ENCODE measurements around the gene FOXK1.
A peak's percentile ranks its signal among the peaks of the same experiment; 100 is the strongest.
"Not testable (repeated sequence)": the region's sequence is repeated elsewhere in the genome, so short reads cannot be mapped to it uniquely, and the experiment has no call there.

FOXK1 gene

GRCh38 chr7:4800487-4800886 is 118.4 kb downstream of the FOXK1 start:
- DNase-seq (ENCODE audit: low read depth in 2 of 2) = no peak

DNA sequence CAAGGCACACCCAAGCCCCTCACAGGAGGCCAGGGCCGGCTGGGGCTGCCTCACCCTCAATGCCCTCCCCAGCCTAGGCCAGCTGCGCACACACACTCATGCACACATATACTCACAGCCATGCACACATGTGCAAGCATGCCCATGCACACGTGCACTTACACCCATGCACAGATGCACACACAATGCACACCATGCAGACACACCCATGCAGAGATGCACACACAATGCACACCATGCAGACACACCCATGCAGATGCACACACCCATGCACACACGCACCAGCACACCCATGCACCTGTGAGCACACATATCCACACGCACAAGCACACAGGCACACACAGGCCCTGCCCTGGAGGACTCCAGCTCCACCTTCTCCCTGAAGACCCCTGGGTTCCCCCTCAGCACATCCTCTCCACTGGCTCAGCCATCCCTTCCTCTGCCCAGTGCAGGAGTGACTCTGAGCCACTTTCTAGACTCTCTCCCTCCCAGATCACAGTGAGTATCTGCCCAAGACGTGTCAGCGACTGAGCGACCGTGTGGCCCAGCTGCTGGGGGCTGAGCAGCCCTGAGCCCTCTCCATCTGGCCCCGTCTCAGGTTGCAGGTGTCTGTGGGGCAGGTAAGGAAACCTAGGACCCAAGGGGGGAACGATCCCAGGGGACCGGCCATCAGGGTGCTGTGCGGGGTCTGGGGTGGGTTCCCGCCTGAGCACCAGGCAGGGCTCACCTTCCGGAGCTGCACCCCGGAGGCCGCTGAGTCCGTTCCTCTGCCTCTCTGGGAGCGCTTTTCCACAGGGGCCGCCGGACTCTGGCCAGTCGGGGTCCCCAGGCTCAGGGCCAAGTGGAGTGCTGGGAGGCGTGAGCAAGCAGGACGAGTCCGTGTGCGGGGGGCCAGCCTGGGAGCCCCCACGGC is 119.1 kb downstream of the FOXK1 start:
- DNase-seq (ENCODE audit: low read depth in 2 of 2) = no peak

DNA sequence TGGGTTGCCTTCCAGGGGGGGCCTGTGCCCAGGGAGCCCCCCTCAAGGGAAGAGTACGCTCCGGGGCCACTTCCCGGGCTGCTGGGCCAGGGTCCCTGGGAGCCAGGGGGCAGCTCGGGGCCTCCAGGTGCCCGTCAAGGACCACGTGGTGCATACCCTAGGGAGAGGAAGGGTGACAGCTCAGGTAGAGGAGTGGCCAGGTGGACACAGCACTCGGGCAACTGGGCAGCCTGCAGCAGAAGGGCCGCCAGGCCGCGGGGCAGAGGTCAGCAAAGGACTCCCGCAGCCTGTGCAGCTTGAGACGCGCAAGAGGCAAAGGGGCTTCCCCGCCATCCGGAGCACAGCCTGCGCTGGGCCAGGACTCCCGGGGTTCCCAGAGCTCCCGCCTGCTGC is 119.7 kb downstream of the FOXK1 start:
- DNase-seq (ENCODE audit: low read depth in 2 of 2) = no peak

- not testable (repeated sequence) for DNase-seq (ENCODE audit: low read depth in 2 of 2)
These were observed 120.5 kb downstream of the FOXK1 start for GRCh38 chr7:4802577-4802976.

GRCh38 chr7:4803397-4804241 is 121.5 kb downstream of the FOXK1 start:
- DNase-seq (ENCODE audit: low read depth in 2 of 2) = no peak

- no peak for DNase-seq (ENCODE audit: low read depth in 2 of 2)
These were observed 123.3 kb downstream of the FOXK1 start for GRCh38 chr7:4805110-4805983.

- no peak for DNase-seq (ENCODE audit: low read depth in 2 of 2)
These were observed 123.8 kb downstream of the FOXK1 start for GRCh38 chr7:4805984-4806300.

- DNase-seq (ENCODE audit: low read depth in 2 of 2) = no peak
These were observed 125.0 kb downstream of the FOXK1 start for GRCh38 chr7:4806983-4807597.

DNA sequence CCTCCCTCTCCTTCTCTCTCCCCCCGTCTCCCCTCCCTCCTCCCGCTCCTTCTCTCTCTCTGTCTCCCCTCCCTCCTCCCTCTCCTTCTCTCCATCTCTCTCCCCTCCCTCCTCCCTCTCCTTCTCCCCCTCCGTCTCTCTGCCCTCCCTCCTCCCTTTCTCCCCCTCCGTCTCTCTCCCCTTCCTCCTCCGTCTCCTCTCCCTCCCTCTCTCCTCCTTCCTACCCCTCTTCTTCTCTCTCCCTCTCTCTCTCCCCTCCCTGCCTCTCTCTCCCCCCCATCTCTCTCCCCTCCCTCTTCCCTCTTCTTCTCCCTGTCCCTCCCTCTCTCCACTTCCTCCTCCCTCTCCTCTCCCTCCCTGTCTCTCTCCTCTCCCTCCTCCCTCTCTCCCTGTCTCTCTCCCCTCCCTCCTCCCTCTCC is 125.5 kb downstream of the FOXK1 start:
- DNase-seq (ENCODE audit: low read depth in 2 of 2) = no peak

DNA sequence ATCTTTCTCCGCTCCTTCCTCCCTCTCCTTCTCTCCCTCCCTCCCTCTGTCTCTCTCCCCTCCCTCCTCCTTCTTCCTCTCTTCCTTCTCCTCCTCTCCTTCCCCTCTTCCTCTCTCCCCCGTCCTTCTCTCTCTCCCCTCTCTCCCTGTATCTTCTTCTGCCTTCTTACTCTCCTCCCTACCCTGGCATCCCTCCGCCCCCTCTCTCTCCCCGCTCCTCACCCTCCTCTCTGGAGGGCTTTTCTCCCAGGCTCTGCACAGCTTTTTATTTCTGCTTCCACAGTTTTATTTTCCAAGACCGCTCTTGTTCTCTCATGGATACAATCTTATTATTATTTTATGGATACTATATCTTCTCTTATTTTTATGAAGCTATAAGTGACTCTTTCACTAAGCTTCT is 125.9 kb downstream of the FOXK1 start:
- no peak for DNase-seq (ENCODE audit: low read depth in 2 of 2)

DNA sequence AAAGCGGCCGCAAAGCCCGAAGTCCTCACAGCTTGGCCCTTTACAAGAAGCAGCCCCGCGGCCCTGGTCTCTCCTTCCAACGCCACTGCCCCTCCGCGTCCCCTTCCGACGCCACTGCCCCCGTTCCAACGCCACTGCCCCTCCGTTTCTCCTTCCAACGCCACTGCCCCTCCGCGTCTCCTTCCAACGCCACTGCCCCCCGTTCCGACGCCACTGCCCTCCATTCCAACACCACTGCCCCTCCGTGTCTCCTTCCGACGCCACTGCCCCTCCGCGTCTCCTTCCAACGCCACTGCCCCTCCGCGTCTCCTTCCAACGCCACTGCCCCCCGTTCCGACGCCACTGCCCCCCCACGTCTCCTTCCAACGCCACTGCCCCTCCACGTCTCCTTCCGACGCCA is 126.5 kb downstream of the FOXK1 start:
- DNase-seq (ENCODE audit: low read depth in 2 of 2) = no peak

DNA sequence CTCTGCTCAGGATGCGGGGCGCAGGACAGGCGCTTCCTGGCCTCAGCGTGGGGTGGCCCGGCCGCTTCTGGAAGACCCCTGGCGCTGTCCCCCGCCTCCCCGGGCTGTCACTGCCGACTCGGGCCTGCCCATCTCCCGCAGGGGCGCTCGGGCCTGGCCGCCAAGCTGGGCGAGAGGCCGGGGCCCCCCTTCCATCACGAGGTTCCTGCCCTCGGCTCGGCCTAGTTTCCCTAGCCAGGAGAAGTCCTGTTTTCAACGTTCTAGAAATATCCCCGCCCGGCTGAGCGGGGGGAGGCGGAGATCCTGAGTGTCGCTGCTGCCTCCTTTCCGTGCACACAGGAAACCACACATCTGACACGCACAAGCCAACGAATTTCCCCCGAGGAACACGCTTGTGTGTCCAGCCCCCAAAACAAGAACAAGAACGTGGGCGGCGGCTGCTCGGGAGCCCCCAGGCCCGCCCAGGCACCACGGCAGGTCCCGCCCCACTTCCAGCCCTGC is 127.0 kb downstream of the FOXK1 start:
- DNase-seq (ENCODE audit: low read depth in 2 of 2) = peak in 1 of 2 donors; percentile 19

DNA sequence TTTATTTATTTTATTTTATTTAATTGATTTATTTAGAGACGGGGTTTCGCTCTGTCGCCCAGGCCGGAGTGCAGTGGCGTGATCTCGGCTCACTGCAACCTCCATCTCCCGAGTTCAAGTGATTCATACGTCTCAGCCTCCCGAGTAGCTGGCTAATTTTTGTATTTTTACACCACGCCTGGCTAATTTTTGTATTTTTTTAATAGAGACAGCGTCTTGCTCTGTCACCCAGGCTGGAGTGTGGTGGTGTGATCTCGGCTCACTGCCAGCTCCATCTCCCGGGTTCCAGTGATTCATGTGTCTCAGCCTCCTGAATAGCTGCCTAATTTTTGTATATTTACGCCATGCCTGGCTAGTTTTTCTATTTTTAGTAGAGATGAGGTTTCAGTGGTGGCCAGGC is 127.6 kb downstream of the FOXK1 start:
- DNase-seq (ENCODE audit: low read depth in 2 of 2) = no peak

GRCh38 chr7:4814433-4814832 is 132.3 kb downstream of the FOXK1 start:
- DNase-seq (ENCODE audit: low read depth in 2 of 2) = no peak

- DNase-seq (ENCODE audit: low read depth in 2 of 2) = no peak
These were observed 133.0 kb downstream of the FOXK1 start for GRCh38 chr7:4815121-4815520.

- DNase-seq (ENCODE audit: low read depth in 2 of 2) = no peak
These were observed 133.7 kb downstream of the FOXK1 start for GRCh38 chr7:4815609-4816418.

DNA sequence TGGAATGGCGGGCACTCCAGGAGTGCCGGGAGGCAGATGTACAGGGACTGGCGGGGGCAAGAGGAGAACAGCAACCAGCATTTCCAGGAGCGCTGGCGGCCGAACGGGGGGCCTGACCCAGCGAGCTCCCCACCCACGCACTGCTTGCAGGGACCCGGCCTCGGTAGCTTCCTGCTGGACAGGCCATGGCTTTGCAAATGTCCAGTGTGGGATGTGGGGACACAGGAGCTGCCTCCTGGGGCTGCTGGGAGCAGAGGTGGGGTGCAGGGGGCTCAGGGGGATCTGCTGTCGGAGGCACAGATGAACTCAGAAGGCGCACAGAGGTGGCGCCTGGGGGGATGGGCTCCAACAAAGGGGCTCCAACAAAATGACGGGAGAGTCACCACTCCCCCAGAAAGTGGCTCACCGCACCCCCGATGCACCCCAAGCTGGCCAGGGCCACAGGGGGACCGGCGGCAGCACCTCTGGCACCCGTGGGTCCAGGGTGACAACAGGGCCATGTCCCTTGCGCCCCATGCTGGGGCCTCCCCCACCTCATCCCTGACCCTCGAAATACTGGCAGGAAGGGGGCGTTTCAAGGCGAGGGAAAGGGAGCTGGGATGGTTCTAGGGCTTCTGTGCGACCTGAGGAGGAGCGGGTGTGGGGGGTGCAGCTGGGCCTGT is 134.5 kb downstream of the FOXK1 start:
- no peak for DNase-seq (ENCODE audit: low read depth in 2 of 2)

- no peak for DNase-seq (ENCODE audit: low read depth in 2 of 2)
These were observed 135.2 kb downstream of the FOXK1 start for GRCh38 chr7:4817178-4817901.

Data from stimulated activated CD8-positive, alpha-beta memory T cell treated with anti-CD3 and anti-CD28 coated beads, Interleukin-15, amount 100 ng/mL, for 4 hours (primary cell).